Lung microvascular endothelial cell (primary cell): ENCODE data around the gene TPSD1. TPM values are rescaled to one million over a fixed set of nuclear protein-coding genes. Genes with fewer than 3 reads are reported as not detected.
"Not testable (repeated sequence)": the region's sequence is repeated elsewhere in the genome, so short reads cannot be mapped to it uniquely, and the experiment has no call there.

Source experiments
- DNase-seq, 2 donors: peaks; one replicate each; pipeline versions ENCODE4 v3.0.0 to v3.0.0-alpha.2; 2010; ENCODE audit warnings: low read depth in 2 of 2
- total RNA-seq: library from RNA; depleted of rRNA; stranded (reverse); fragments of >200 nt; gene quantifications from 2 replicates; pipeline ENCODE4 v1.2.1, GENCODE V29; 2014

Gene TPSD1
- not detected in 2 replicates for total RNA-seq

GRCh38 chr16:1255276-1256122 lies at the start of gene TPSD1:
Gene TPSD1 (plus strand): TSS chr16:1256069. CDS start chr16:1256281, 212 bp downstream.
- DNase-seq, result not testable (repeated sequence)

GRCh38 chr16:1206326-1206725 lies 49.5 kb upstream of the TPSD1 start:
- DNase-seq, result no peak

- no peak for DNase-seq
These were observed 49.1 kb upstream of the TPSD1 start for GRCh38 chr16:1206786-1207185.

DNA sequence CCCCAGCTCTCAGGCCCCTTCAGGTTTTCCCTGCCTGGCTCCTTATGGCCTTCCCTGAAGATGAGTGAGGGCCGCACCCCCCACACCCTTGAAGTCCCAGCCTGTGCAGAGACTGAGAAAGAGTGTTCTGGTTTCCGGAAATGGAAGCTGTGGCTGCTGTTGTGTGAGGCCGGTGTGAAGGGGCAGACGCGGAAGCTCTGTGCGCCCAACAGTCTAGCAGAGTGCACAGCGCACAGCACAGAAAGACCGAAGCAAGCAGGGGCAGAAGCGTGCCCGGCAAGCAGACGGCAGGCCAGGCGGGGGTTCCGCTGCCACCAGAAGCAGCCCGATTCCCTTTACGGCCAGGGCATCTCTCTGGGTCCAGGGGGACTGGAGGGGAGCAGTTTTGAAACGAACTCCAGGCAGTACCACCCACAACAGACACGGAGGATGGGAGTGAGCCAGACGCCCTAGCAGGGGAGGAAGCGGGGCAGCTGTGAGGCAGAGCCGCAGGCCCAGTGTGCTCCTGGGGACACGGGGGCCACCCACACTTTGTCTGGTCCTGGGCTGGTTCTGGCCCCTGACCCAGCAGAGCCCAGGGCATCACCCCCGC lies 47.5 kb upstream of the TPSD1 start:
- DNase-seq, result no peak

GRCh38 chr16:1209081-1209480 lies 46.8 kb upstream of the TPSD1 start:
- DNase-seq, result no peak

DNA sequence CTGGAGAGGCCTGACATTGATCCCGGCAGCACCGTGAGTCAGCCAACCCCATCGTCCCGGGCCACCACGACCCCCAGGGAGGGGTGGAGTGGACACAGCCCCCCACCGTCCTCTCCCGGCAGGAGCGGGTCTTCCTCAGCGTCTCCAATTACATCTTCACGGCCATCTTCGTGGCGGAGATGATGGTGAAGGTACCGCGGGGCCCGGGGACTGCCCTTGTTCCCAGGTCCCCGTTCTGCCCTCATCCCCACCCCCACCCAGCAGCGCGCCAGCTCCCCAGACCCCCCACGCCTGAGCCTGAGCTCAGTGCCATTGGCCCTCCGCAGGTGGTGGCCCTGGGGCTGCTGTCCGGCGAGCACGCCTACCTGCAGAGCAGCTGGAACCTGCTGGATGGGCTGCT lies 45.4 kb upstream of the TPSD1 start:
- no peak for DNase-seq

DNA sequence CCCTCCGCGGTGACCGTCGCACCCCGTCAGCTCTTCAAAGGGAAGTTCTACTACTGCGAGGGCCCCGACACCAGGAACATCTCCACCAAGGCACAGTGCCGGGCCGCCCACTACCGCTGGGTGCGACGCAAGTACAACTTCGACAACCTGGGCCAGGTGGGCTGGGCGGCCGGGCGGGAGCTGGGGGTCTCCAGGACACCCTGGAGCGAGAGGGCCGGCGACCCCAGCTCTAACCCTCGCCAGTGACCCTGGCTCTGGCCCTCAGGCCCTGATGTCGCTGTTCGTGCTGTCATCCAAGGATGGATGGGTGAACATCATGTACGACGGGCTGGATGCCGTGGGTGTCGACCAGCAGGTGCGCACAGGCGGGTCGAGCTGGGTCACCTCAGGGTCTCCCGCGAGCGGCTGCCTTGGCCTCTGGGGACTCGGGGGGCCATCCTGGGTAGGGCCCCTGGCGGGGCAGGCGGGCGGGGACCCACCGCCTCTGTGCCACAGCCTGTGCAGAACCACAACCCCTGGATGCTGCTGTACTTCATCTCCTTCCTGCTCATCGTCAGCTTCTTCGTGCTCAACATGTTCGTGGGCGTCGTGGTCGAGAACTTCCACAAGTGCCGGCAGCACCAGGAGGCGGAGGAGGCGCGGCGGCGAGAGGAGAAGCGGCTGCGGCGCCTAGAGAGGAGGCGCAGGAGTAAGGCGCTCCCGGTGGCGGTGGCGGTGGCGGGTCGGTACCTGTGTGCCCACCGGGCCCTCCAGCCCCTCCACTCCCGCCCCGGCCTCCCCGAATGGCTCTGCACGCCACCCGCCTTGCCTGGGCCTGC lies 44.2 kb upstream of the TPSD1 start:
- DNase-seq, result no peak

GRCh38 chr16:1212616-1213194 lies 43.2 kb upstream of the TPSD1 start:
- no peak for DNase-seq

DNA sequence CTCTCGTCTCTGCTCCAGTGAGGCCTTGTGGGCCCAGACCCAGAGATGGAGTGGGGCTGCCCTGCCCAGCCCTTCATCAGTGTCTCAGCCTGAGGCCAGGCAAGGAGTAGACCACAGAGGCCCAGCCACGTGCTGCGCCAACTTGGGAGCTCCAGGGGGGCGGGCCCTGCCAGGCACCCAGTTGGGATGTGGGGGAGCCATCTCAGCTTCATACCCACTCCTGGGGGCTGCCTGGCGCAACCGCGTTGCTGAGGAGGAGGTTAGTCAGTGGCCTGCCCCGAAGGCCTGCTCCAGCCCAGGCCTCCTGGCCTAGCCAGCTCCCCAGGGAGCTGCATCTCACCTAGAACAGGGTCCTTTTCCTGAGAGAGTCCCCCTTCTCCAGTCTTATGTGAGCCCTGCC lies 42.6 kb upstream of the TPSD1 start:
- no peak for DNase-seq

GRCh38 chr16:1213796-1214372 lies 42.0 kb upstream of the TPSD1 start:
- no peak for DNase-seq

- no peak for DNase-seq
These were observed 41.1 kb upstream of the TPSD1 start for GRCh38 chr16:1214719-1215118.

DNA sequence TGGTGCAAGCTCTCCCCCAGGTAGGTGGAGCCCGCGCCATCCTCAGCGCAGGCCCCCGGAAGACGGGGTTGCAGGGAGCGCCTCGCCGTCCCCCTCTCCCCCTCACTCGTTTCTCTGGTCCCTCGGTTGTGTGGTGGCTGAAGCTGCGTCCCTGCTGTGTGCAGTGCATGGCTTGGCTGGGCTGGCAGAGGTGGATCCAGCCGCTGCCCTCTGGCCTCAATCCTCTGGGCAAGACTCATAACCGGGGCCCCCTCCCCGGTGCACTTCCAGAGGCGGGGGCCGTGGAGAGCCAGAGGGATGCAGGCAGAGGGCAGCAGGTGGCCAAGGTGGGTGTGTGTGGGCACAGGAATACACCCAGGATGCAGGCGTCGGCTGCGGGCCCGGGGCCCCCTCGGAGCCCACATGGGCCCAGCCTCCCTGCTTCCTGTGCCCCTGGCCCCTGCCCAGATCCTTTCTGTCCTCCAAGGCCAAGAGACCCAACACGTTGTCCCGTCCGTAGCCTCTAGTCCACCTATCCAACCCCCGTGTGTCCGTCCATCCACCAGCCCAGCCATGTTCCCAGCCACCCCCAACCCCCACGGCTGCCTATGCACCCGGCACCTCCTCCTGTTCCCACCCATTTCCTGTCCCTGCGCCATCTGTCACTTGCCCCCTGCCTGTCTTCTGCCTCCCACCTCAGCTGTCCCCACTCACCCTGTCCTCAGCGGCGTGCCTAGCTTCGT lies 40.1 kb upstream of the TPSD1 start:
- no peak for DNase-seq

- no peak for DNase-seq
These were observed 39.6 kb upstream of the TPSD1 start for GRCh38 chr16:1216296-1216619.

GRCh38 chr16:1216681-1217400 lies 39.0 kb upstream of the TPSD1 start:
- no peak for DNase-seq

DNA sequence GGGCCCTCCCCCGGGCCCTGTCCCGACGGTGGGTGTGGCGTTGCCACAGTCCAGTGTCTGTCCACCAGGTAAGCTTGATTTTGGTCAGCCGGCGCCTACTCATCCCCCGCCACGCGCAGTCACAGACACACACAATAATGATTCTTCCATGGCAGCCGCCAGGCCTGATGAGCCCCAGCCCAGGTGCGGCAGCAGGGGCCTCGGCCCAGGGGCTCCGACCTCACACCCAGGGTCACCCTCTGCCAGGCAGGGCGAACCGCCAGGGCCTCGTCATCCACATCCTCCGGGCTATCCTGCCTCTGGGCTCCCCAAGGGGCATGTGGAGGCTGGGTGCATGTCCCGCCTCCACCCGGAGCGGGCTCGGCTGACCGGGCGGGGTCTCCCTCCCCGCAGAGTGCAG lies 38.3 kb upstream of the TPSD1 start:
- no peak for DNase-seq

DNA sequence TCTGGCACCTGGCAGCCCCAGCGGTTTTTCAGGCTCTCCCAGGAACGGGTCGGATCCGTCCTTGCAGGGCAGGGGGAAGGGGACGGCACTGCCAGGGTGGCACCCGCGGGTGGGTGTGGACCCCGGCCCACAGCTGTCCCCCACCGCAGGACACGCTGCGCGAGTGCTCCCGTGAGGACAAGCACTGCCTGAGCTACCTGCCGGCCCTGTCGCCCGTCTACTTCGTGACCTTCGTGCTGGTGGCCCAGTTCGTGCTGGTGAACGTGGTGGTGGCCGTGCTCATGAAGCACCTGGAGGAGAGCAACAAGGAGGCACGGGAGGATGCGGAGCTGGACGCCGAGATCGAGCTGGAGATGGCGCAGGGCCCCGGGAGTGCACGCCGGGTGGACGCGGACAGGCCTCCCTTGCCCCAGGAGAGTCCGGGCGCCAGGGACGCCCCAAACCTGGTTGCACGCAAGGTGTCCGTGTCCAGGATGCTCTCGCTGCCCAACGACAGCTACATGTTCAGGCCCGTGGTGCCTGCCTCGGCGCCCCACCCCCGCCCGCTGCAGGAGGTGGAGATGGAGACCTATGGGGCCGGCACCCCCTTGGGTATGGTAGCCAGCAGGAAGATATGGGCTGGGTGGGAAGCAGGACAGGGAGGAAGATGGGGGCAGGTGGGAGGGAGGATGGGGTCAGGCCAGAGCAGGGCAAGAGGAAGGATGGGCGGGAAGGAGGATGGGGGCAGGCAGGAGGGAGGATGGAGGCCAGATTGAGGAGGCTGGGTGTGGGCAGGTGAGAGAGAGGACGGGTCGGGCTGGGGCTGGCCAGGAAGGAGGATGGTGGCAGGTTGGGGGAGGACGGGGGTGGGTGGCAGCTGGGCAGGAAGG lies 37.6 kb upstream of the TPSD1 start:
- no peak for DNase-seq

- no peak for DNase-seq
These were observed 36.8 kb upstream of the TPSD1 start for GRCh38 chr16:1218930-1219611.

- no peak for DNase-seq
These were observed 35.7 kb upstream of the TPSD1 start for GRCh38 chr16:1220098-1220728.
